GM12878 (cell line): ENCODE results near the gene VIPAS39. TPM values are rescaled to one million over a fixed set of nuclear protein-coding genes. Genes with fewer than 3 reads are reported as not detected.

ENCODE experiments used
- ATF2 ChIP-seq: IDR thresholded peaks from 2 replicates; pipeline ENCODE4 v1.6.1; 2012; ENCODE audit warnings: low read length, inconsistent platforms
- ATF7 ChIP-seq: fragments of 450-650 bp; IDR thresholded peaks from 2 replicates; pipeline ENCODE4 v1.6.1; 2016; ENCODE audit warnings: low read depth, mild to moderate bottlenecking
- CBX3 ChIP-seq: fragments of 200-600 bp; sonication (generic); IDR thresholded peaks from 2 replicates; pipeline ENCODE4 v1.6.1; 2016; ENCODE audit warnings: low read depth, borderline replicate concordance
- CREB1 ChIP-seq: IDR thresholded peaks from 2 replicates; pipeline ENCODE4 v1.6.1; 2012; ENCODE audit warnings: low read depth, mild to moderate bottlenecking, inconsistent platforms
- E2F8 ChIP-seq: fragments of 450-650 bp; IDR thresholded peaks from 2 replicates; pipeline ENCODE4 v1.6.1; 2018; ENCODE audit warnings: mild to moderate bottlenecking, low read depth, moderate library complexity; ENCODE audit not compliant: partially characterized antibody
- EED ChIP-seq: sonication (generic); IDR thresholded peaks from 2 replicates; pipeline ENCODE4 v1.6.1; 2016; ENCODE audit warnings: antibody characterized with exemption, low read depth
- EGR1 ChIP-seq, 2 experiments: IDR thresholded peaks; 1 replicate in 1 of 2; 2 replicates in 1 of 2; pipeline ENCODE4 v1.6.1; 2011 to 2012; ENCODE audit warnings: low read depth in 2 of 2, low read length in 2 of 2, borderline replicate concordance in 1 of 2, mild to moderate bottlenecking in 1 of 2, moderate library complexity in 1 of 2
- GATAD2B ChIP-seq: fragments of 450-650 bp; conservative IDR thresholded peaks from 2 replicates; pipeline ENCODE4 v1.6.1; 2017; ENCODE audit warnings: low read depth, mild to moderate bottlenecking, moderate library complexity
- HDAC6 ChIP-seq: fragments of 200-600 bp; sonication (generic); IDR thresholded peaks from one replicate; pipeline ENCODE4 v1.8.0; 2017; ENCODE audit warnings: antibody characterized with exemption; ENCODE audit not compliant: unreplicated experiment
- HDGF ChIP-seq: fragments of 450-650 bp; IDR thresholded peaks from 2 replicates; pipeline ENCODE4 v1.6.1; 2016; ENCODE audit warnings: antibody characterized with exemption
- IRF4 ChIP-seq: IDR thresholded peaks from 2 replicates; pipeline ENCODE4 v1.6.1; 2011; ENCODE audit warnings: low read depth, low read length
- MXI1 ChIP-seq: fragments of 150-350 bp; IDR thresholded peaks from 2 replicates; pipeline ENCODE4 v1.6.1; 2011; ENCODE audit warnings: low read depth, mild to moderate bottlenecking, inconsistent platforms, low read length, improper control_type of control experiment
- NFYA ChIP-seq: IDR thresholded peaks from 2 replicates; pipeline ENCODE4 v1.6.1; 2011; ENCODE audit warnings: low read depth, mild to moderate bottlenecking, low read length, improper control_type of control experiment, borderline replicate concordance
- NRF1 ChIP-seq: conservative IDR thresholded peaks from 2 replicates; pipeline ENCODE4 v1.6.1; 2011; ENCODE audit warnings: mild to moderate bottlenecking, low read depth, low read length, improper control_type of control experiment
- PML ChIP-seq: IDR thresholded peaks from 2 replicates; pipeline ENCODE4 v1.6.1; 2012; ENCODE audit warnings: low read length, inconsistent platforms
- RB1 ChIP-seq: fragments of 450-650 bp; formaldehyde crosslinking; IDR thresholded peaks from 2 replicates; pipeline ENCODE4 v1.6.1; 2017; ENCODE audit warnings: mild to moderate bottlenecking, borderline replicate concordance
- RUNX3 ChIP-seq: IDR thresholded peaks from 2 replicates; pipeline ENCODE4 v1.6.1; 2012; ENCODE audit warnings: low read length, inconsistent platforms
- USF1 ChIP-seq: IDR thresholded peaks from 2 replicates; pipeline ENCODE4 v1.6.1; 2011; ENCODE audit warnings: borderline replicate concordance, low read depth, mild to moderate bottlenecking, moderate library complexity, mixed read lengths, low read length; ENCODE audit not compliant: insufficient read depth; ENCODE audit errors: extremely low read length
- ZNF217 ChIP-seq: fragments of 450-650 bp; IDR thresholded peaks from 2 replicates; pipeline ENCODE4 v1.6.1; 2017; ENCODE audit warnings: antibody characterized with exemption, mild to moderate bottlenecking
- ZSCAN29 ChIP-seq: fragments of 450-650 bp; IDR thresholded peaks from 2 replicates; pipeline ENCODE4 v1.6.1; 2017; ENCODE audit warnings: mild to moderate bottlenecking, moderate library complexity
- ZZZ3 ChIP-seq: IDR thresholded peaks from 2 replicates; pipeline ENCODE4 v1.6.1; 2011; ENCODE audit warnings: low read depth; ENCODE audit not compliant: control insufficient read depth, insufficient read length
- polyA plus RNA-seq, 11 experiments: library from polyadenylated mRNA; depleted of rRNA in 4 of 11; unstranded in 6 of 11; stranded (reverse) in 5 of 11; fragments of >200 nt; fragmentation: Nextera tagmentation in 4 of 11; fragmentation: Illumina TruSeq in 1 of 11; extraction: Ambion mirVana in 4 of 11; extraction: Trizol in 1 of 11; gene quantifications; 1 replicate in 1 of 11; 2 replicates in 10 of 11; pipeline versions ENCODE4 v1.2.1 to v1.2.3, GENCODE V29; 2011 to 2016; ENCODE audit warnings: inconsistent platforms in 2 of 11, missing spikeins in 2 of 11, low read depth in 1 of 11
- total RNA-seq, 4 experiments: library from RNA; depleted of rRNA in 3 of 4; stranded (reverse); fragments of >200 nt in 3 of 4; fragmentation: Illumina TruSeq in 1 of 4; extraction: Trizol in 1 of 4; gene quantifications; 2 replicates each; pipeline versions ENCODE4 v1.2.1 to v1.2.3, GENCODE V29; 2013 to 2021
- TF ChIP-seq, protein P1 (sequence below): fragments of 450-650 bp; IDR thresholded peaks from 2 replicates; pipeline ENCODE4 v1.6.1; 2016; ENCODE audit warnings: mild to moderate bottlenecking
- TF ChIP-seq, protein P2 (sequence below): IDR thresholded peaks from 2 replicates; pipeline ENCODE4 v1.6.1; 2012; ENCODE audit warnings: low read depth, low read length, improper control_type of control experiment

The VIPAS39 gene
- total and polyA plus RNA-seq, 10 of the 15 experiments (the other 5 are each of a cell fraction or from before 2014, with no cell fraction given), result 6.7 to 38.8 (median 18.5) TPM

GRCh38 chr14:77457522-77458248 lies at the start of gene VIPAS39, which contains the start of gene AHSA1 (continued):
- TF ChIP-seq ZSCAN29 (no peak), ATF2 (no peak; the same call in 1 of the 2 replicates), CREB1 (peak; percentile 98), HDAC6 (peak; percentile 51), GATAD2B (no peak), NRF1 (no peak), MXI1 (peak; percentile 36), EGR1 (IDR thresholded peaks at IDR 0.05; ENCODE audit: borderline replicate concordance in 1 of 2, low read depth in 2 of 2, low read length in 2 of 2) (peak in 1 of 2 experiments; percentile 57; a peak in 2 of 3 replicates), RUNX3 (peak; percentile 95), NFYA (no peak), RB1 (peak; percentile 49; the same call in 1 of the 2 replicates), CBX3 (no peak), ZNF217 (no peak), ATF7 (peak; percentile 91), EED (0 out of 2 replicates have a peak, but pooled peaks have one; percentile 13), ZZZ3 (no peak), IRF4 (peak; percentile 49; the same call in 1 of the 2 replicates), E2F8 (peak; percentile 97), USF1 (no peak), PML (peak; percentile 82; the same call in 1 of the 2 replicates), HDGF (0 out of 2 replicates have a peak, but pooled peaks have one; percentile 25)
- TF ChIP-seq, protein P1, sequence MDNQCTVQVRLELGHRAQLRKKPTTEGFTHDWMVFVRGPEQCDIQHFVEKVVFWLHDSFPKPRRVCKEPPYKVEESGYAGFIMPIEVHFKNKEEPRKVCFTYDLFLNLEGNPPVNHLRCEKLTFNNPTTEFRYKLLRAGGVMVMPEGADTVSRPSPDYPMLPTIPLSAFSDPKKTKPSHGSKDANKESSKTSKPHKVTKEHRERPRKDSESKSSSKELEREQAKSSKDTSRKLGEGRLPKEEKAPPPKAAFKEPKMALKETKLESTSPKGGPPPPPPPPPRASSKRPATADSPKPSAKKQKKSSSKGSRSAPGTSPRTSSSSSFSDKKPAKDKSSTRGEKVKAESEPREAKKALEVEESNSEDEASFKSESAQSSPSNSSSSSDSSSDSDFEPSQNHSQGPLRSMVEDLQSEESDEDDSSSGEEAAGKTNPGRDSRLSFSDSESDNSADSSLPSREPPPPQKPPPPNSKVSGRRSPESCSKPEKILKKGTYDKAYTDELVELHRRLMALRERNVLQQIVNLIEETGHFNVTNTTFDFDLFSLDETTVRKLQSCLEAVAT, result peak; percentile 61; the same call in 1 of the 2 replicates
- TF ChIP-seq, protein P2, sequence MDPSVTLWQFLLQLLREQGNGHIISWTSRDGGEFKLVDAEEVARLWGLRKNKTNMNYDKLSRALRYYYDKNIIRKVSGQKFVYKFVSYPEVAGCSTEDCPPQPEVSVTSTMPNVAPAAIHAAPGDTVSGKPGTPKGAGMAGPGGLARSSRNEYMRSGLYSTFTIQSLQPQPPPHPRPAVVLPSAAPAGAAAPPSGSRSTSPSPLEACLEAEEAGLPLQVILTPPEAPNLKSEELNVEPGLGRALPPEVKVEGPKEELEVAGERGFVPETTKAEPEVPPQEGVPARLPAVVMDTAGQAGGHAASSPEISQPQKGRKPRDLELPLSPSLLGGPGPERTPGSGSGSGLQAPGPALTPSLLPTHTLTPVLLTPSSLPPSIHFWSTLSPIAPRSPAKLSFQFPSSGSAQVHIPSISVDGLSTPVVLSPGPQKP, result peak; percentile 56
